Measurements from ENCODE around the gene HIVEP3.

DNA sequence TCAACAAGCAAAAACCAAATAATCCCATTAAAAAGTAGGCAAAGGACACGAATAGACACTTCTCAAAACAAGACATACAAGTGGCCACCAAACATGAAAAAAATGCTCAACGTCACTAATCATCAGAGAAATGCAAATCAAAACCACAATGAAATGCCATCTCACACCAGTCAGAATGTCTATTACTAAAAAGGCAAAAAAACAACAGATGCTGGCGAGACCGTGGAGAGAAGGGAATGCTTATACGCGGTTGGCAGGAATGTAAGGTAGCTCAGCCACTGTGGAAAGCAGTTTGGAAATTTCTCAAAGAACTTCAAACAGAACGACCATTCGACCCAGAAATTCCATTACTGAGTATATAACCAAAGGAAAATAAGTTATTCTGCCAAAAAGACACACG, 289.2 kb downstream of the HIVEP3 start:
- no peak for TF ChIP-seq POLR2A (IDR thresholded peaks at IDR 0.05)
- TF ChIP-seq, protein P1, sequence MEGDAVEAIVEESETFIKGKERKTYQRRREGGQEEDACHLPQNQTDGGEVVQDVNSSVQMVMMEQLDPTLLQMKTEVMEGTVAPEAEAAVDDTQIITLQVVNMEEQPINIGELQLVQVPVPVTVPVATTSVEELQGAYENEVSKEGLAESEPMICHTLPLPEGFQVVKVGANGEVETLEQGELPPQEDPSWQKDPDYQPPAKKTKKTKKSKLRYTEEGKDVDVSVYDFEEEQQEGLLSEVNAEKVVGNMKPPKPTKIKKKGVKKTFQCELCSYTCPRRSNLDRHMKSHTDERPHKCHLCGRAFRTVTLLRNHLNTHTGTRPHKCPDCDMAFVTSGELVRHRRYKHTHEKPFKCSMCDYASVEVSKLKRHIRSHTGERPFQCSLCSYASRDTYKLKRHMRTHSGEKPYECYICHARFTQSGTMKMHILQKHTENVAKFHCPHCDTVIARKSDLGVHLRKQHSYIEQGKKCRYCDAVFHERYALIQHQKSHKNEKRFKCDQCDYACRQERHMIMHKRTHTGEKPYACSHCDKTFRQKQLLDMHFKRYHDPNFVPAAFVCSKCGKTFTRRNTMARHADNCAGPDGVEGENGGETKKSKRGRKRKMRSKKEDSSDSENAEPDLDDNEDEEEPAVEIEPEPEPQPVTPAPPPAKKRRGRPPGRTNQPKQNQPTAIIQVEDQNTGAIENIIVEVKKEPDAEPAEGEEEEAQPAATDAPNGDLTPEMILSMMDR (IDR thresholded peaks at IDR 0.05): no peak
